ENCODE results near the gene PIH1D1.

GRCh38 chr19:49459388-49459787 is 7.8 kb upstream of the PIH1D1 start:
- TF ChIP-seq POLR2A (IDR thresholded peaks at IDR 0.05) (no peak), CTCF (IDR thresholded peaks at IDR 0.05) (no peak)
